Common myeloid progenitor, CD34-positive (primary cell): ENCODE results near the gene ROR1.

Experiments used
- CTCF ChIA-PET: fragments of 350-600 bp; sonication (Branson Sonifier 250); formaldehyde crosslinking; loops from one replicate; lab custom pipeline; 2021; ENCODE audit warnings: antibody characterized with exemption; lab: Charles Lee
- POLR2A ChIA-PET: fragments of 350-600 bp; sonication (Branson Sonifier 250); formaldehyde crosslinking; loops from one replicate; lab custom pipeline; 2021; ENCODE audit warnings: antibody characterized with exemption; lab: Charles Lee
- DNase-seq, 3 donors: peaks; one replicate each; pipeline versions ENCODE4 v3.0.0 to v3.0.0-alpha.2; 2013
- H3K27ac ChIP-seq, 2 experiments: 1 replicate in 1 of 2; 2 replicates in 1 of 2; pipeline ENCODE4 v1.7.0; 2013; ENCODE audit warnings: inconsistent platforms in 2 of 2, low read length in 2 of 2, mild to moderate bottlenecking in 2 of 2, low read depth in 1 of 2, moderate library complexity in 1 of 2; ENCODE audit not compliant: severe bottlenecking in 2 of 2, insufficient read depth in 1 of 2, poor library complexity in 1 of 2
- H3K27me3 ChIP-seq, 5 experiments: replicated peaks in 2 of 5; 1 replicate in 3 of 5; 2 replicates in 2 of 5; pipeline versions ENCODE4 v1.6.1 to v1.7.0; 2013; ENCODE audit warnings: low read length in 4 of 5, mild to moderate bottlenecking in 2 of 5, moderate library complexity in 2 of 5, inconsistent platforms in 1 of 5; ENCODE audit not compliant: insufficient read depth in 5 of 5, control insufficient read depth in 4 of 5
- H3K36me3 ChIP-seq, 4 experiments: 1 replicate in 2 of 4; 2 replicates in 2 of 4; pipeline versions ENCODE4 v1.6.1 to v1.7.0; 2013; ENCODE audit warnings: low read length in 3 of 4, control low read depth in 1 of 4, mild to moderate bottlenecking in 1 of 4; ENCODE audit not compliant: control insufficient read depth in 4 of 4, insufficient read depth in 4 of 4
- H3K4me1 ChIP-seq, 4 experiments: 1 replicate in 3 of 4; 2 replicates in 1 of 4; pipeline versions ENCODE4 v1.6.1 to v1.7.1; 2013; ENCODE audit warnings: low read length in 3 of 4, mild to moderate bottlenecking in 3 of 4, control low read depth in 1 of 4, inconsistent platforms in 1 of 4, moderate library complexity in 1 of 4; ENCODE audit not compliant: control insufficient read depth in 4 of 4, insufficient read depth in 4 of 4; ENCODE audit errors: control extremely low read depth in 1 of 4
- H3K4me3 ChIP-seq, 7 experiments: 1 replicate in 4 of 7; 2 replicates in 3 of 7; pipeline versions ENCODE4 v1.5.1 to v1.7.0; 2013; ENCODE audit warnings: mild to moderate bottlenecking in 7 of 7, low read length in 6 of 7, moderate library complexity in 6 of 7, inconsistent platforms in 2 of 7, low read depth in 2 of 7, control low read depth in 1 of 7; ENCODE audit not compliant: insufficient read depth in 4 of 7, control insufficient read depth in 1 of 7; ENCODE audit errors: extremely low read depth in 1 of 7
- H3K9me3 ChIP-seq, 5 experiments: 1 replicate in 4 of 5; 2 replicates in 1 of 5; pipeline versions ENCODE4 v1.6.1 to v1.7.1; 2013; ENCODE audit warnings: low read length in 4 of 5, mild to moderate bottlenecking in 2 of 5, inconsistent platforms in 1 of 5, low read depth in 1 of 5, moderate library complexity in 1 of 5; ENCODE audit not compliant: control insufficient read depth in 4 of 5, insufficient read depth in 2 of 5; ENCODE audit errors: control extremely low read depth in 1 of 5
- WGBS: methylation state at CpG from one replicate; pipeline ENCODE4 v1.1.5; 2013; ENCODE audit not compliant: insufficient coverage; 5-methylcytosine and 5-hydroxymethylcytosine counted together

ROR1 gene

GRCh38 chr1:63799307-63799706, 25.5 kb downstream of the ROR1 start:
- no peak for DNase-seq
- Histone ChIP-seq H3K27me3 (peaks cover 0 to 7% (median 0%) of the 10 kb centered on the region in 5 experiments), H3K36me3 (no peaks in the 10 kb centered on the region), H3K9me3 (no peaks in the 10 kb centered on the region), H3K4me1 (no peaks in the 10 kb centered on the region), H3K4me3 (no peak overlapping the region), H3K27ac (no peak overlapping the region)
- no CpG with 5 or more reads among the region's 1 CpG for WGBS
- ChIA-PET POLR2A (no interaction called here), CTCF (interaction anchor here (0.6 to 1.4 kb wide), 3 partner anchors 51 to 287 kb away, joined by 3 to 4 read pairs (median 3); no protein-coding TSS in a partner anchor)

GRCh38 chr1:63799820-63800219, 26.0 kb downstream of the ROR1 start:
- Histone ChIP-seq H3K27me3 (peaks cover 0 to 7% (median 0%) of the 10 kb centered on the region in 5 experiments), H3K27ac (no peak overlapping the region), H3K9me3 (no peaks in the 10 kb centered on the region), H3K36me3 (no peaks in the 10 kb centered on the region), H3K4me3 (no peak overlapping the region), H3K4me1 (no peaks in the 10 kb centered on the region)
- no peak for DNase-seq
- 80% methylated on average over 2 of the region's 3 CpGs for WGBS
- CTCF ChIA-PET = interaction anchor here (1.0 to 1.4 kb wide), 2 partner anchors 51 to 111 kb away, joined by 3 to 4 read pairs; no protein-coding TSS in a partner anchor
- POLR2A ChIA-PET = no interaction called here

DNA sequence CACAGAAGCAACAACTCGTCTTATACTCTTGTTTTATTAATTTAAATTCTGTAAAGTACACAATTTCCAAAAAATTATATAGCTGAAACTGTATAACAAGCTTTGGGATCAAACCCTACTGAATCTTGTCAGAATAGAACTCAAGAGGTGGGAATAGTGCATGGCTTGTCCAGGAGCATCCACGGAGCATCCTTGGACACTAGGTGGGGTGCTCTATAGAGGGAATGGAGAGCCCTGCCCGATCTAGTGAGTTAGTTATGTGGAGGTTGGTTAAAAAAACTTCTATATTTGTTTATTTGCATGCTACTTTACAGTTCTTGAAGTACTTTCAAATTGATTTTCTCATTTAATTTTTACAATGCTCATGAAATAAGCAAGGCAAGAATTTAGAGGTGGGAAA, 28.3 kb downstream of the ROR1 start:
- H3K27me3 ChIP-seq = peaks cover 0 to 5% (median 0%) of the 10 kb centered on the region in 5 experiments
- no CpG with 5 or more reads among the region's 3 CpGs for WGBS
- H3K4me3 ChIP-seq = no peak overlapping the region
- H3K9me3 ChIP-seq = no peaks in the 10 kb centered on the region
- ChIA-PET CTCF (no interaction called here), POLR2A (no interaction called here)
- H3K4me1 ChIP-seq = no peaks in the 10 kb centered on the region
- no peak for DNase-seq
- no peaks in the 10 kb centered on the region for H3K36me3 ChIP-seq
- H3K27ac ChIP-seq = no peak overlapping the region

DNA sequence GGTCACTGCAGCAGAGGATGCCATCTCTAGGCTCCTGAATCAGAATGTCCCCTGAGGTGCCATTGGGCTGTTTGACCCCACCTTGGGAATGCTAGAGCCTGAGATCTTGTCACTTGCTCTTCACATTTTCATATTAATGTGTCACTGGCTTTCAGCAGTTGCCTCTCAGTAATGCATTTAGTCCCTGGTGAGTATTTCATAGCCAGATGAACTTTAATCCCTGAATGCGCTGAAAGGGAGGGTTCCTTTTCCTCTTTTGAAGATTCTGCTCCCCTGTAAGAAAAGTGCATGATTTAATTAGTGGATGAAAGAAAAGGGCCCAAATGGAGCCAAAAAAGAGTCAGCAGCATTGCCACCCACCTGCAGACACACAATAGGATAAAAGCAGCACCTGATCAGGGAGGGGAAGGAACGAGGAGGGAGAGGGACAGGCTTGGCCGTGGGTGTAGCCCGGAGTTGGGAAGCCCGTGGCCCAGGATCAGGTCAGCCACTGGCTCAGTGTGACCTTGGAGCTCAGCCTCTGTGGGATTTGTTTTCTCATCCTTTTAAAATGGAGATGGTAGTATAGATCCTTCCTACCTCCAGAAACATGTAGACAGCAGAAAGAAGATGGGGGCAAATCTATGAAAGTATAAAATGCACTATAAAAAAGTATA, 31.1 kb downstream of the ROR1 start:
- Histone ChIP-seq H3K9me3 (peaks cover 0 to 7% (median 0%) of the 10 kb centered on the region in 5 experiments), H3K27me3 (peaks cover 0 to 2% (median 0%) of the 10 kb centered on the region in 5 experiments), H3K36me3 (no peaks in the 10 kb centered on the region), H3K27ac (no peak overlapping the region), H3K4me3 (no peak overlapping the region), H3K4me1 (no peaks in the 10 kb centered on the region)
- ChIA-PET POLR2A (no interaction called here), CTCF (interaction anchor here (0.7 kb wide), 1 partner anchor 9 kb away, joined by 3 read pairs; no protein-coding TSS in a partner anchor)
- DNase-seq = no peak
- 96% methylated on average over 5 of the region's 5 CpGs for WGBS

DNA sequence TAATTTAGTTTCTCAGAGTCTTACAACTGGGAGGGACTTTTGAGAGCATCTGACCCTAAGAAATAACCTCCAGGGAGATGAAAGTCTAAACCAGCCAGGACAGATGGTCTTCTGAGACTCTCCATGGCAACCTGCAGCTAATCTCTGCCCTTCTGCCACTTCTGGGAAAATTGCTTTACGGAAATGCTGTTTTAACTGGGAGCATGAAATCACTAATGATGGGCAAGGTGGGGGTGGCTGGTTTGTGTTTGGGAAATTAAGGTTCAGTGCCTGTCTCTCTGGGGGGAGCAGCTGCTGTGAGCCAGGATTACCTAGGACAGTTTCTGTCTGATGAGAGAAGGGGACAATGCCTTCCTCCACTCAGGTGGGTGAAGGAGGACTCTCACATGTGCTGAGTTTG, 33.2 kb downstream of the ROR1 start:
- POLR2A ChIA-PET = no interaction called here
- Histone ChIP-seq H3K27me3 (no peaks in the 10 kb centered on the region), H3K36me3 (no peaks in the 10 kb centered on the region), H3K9me3 (peaks cover 0 to 7% (median 0%) of the 10 kb centered on the region in 5 experiments), H3K4me1 (no peaks in the 10 kb centered on the region), H3K27ac (no peak overlapping the region), H3K4me3 (no peak overlapping the region)
- CTCF ChIA-PET = no interaction called here
- DNase-seq = no peak
- WGBS = 100% methylated on average over 1 of the region's 1 CpG

- H3K4me3 ChIP-seq = no peak overlapping the region
- H3K9me3 ChIP-seq = peaks cover 0 to 9% (median 0%) of the 10 kb centered on the region in 5 experiments
- DNase-seq = no peak
- no peaks in the 10 kb centered on the region for H3K27me3 ChIP-seq
- WGBS = 80% methylated on average over 3 of the region's 3 CpGs
- H3K36me3 ChIP-seq = no peaks in the 10 kb centered on the region
- H3K27ac ChIP-seq = no peak overlapping the region
- ChIA-PET POLR2A (no interaction called here), CTCF (no interaction called here)
- H3K4me1 ChIP-seq = no peaks in the 10 kb centered on the region
These were observed 37.2 kb downstream of the ROR1 start for GRCh38 chr1:63810936-63811469.

GRCh38 chr1:63812071-63812700, 38.4 kb downstream of the ROR1 start:
- Histone ChIP-seq H3K36me3 (no peaks in the 10 kb centered on the region), H3K4me3 (no peak overlapping the region), H3K4me1 (no peaks in the 10 kb centered on the region), H3K27ac (no peak overlapping the region), H3K9me3 (peaks cover 0 to 10% (median 2%) of the 10 kb centered on the region in 5 experiments), H3K27me3 (no peaks in the 10 kb centered on the region)
- 90% methylated on average over 2 of the region's 6 CpGs for WGBS
- ChIA-PET POLR2A (interaction anchor here (0.6 kb wide), 1 partner anchor 1309 kb away, joined by 5 read pairs; no protein-coding TSS in a partner anchor), CTCF (interaction anchor here (1.0 to 1.4 kb wide), 2 partner anchors 32 to 41 kb away, joined by 3 read pairs; no protein-coding TSS in a partner anchor)
- no peak for DNase-seq
